KMS-11 (cell line): Measurements from ENCODE around the gene RNF34.

Experiments used
- H2AFZ ChIP-seq: fragments of 200-600 bp; sonication (generic); 2 replicates; pipeline ENCODE4 v1.6.1; 2016; ENCODE audit warnings: antibody characterized with exemption, mixed run types, low read depth
- H3K27ac ChIP-seq: fragments of 200-600 bp; sonication (generic); 2 replicates; pipeline ENCODE4 v1.6.1; 2016; ENCODE audit warnings: mild to moderate bottlenecking, mixed run types
- H3K27me3 ChIP-seq: fragments of 200-600 bp; sonication (generic); 2 replicates; pipeline ENCODE4 v1.6.1; 2017; ENCODE audit warnings: mild to moderate bottlenecking, low read depth, mixed run types, moderate library complexity; ENCODE audit not compliant: insufficient read depth
- H3K36me3 ChIP-seq: fragments of 200-600 bp; sonication (generic); 2 replicates; pipeline ENCODE4 v1.6.1; 2017; ENCODE audit warnings: mild to moderate bottlenecking, mixed run types; ENCODE audit not compliant: insufficient read depth
- H3K4me1 ChIP-seq: fragments of 200-600 bp; sonication (generic); 2 replicates; pipeline ENCODE4 v1.6.1; 2016; ENCODE audit warnings: mild to moderate bottlenecking, low read depth, mixed run types; ENCODE audit not compliant: poor library complexity, severe bottlenecking
- H3K4me2 ChIP-seq: fragments of 200-600 bp; sonication (generic); 2 replicates; pipeline ENCODE4 v1.7.0; 2016; ENCODE audit warnings: mild to moderate bottlenecking, mixed run types
- H3K4me3 ChIP-seq: fragments of 200-600 bp; sonication (generic); IDR thresholded peaks from 2 replicates; pipeline ENCODE4 v1.6.1; 2017; ENCODE audit warnings: low read depth, low read length, mixed read lengths; ENCODE audit not compliant: insufficient read depth
- H3K79me2 ChIP-seq: fragments of 200-600 bp; sonication (generic); 2 replicates; pipeline ENCODE4 v1.6.1; 2016; ENCODE audit warnings: low read depth, mixed run types; ENCODE audit not compliant: insufficient read depth
- H3K9ac ChIP-seq: fragments of 200-600 bp; sonication (generic); 2 replicates; pipeline ENCODE4 v1.6.1; 2016; ENCODE audit warnings: mild to moderate bottlenecking, mixed run types
- H4K20me1 ChIP-seq: fragments of 200-600 bp; sonication (generic); 2 replicates; pipeline ENCODE4 v1.6.1; 2016; ENCODE audit warnings: mild to moderate bottlenecking, mixed run types; ENCODE audit not compliant: insufficient read depth
- TF ChIP-seq, protein P1 (sequence below): fragments of 200-600 bp; sonication (generic); conservative IDR thresholded peaks from 2 replicates; pipeline ENCODE4 v1.6.1; 2017; ENCODE audit warnings: low read depth, mild to moderate bottlenecking, antibody characterized with exemption, low read length, moderate library complexity, mixed read lengths

RNF34 gene, protein sequence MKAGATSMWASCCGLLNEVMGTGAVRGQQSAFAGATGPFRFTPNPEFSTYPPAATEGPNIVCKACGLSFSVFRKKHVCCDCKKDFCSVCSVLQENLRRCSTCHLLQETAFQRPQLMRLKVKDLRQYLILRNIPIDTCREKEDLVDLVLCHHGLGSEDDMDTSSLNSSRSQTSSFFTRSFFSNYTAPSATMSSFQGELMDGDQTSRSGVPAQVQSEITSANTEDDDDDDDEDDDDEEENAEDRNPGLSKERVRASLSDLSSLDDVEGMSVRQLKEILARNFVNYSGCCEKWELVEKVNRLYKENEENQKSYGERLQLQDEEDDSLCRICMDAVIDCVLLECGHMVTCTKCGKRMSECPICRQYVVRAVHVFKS

DNA sequence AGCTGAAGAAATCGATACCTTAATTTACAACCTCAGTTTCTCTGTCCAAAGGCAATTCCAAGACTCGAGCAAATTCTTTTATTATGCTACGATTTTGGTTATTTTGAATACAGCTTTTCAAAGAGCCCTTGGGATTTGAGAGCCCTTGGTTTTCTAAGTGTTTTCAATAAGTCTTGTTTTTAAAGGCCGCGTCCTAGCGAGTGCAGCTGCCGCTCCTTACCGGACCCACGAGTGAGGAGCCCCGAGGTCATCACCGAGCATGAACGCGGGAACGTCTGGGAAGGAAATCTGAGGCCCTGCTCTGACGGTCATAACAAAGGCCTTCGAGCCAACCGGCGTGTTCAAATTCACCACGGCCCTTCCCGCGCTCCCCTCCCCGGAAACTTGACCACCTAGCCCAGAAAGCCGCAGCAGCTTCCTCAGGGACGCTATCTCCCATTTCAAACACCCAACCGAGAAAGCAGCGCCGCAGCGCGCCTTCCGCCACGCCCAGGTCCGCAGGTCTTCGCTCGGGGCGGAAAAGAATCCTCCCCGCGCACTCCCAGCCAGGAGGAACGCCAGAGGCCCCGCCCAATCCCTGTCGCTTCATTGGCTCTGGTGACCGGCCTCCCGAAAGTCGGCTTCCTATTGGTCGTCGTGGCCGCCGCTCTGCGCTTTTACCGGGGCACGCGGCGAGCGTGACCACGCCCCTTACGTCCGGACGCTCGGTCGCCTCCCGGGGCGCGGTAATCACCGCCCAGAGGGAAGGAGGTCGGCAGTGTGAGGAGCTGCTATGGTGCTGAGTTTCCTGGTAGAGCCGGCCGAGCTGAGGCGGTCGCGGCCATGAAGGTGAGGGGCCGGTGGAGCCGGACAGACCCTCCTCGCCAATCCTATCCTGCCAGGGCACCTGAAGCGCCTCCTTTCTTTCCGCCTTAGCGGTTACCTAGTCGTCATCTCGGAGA is at the start of gene RNF34:
Gene RNF34 (plus strand): TSS at position 728 of the 941 bp plus-strand sequence. CDS start 95 bp downstream, at position 823.
- Histone ChIP-seq H4K20me1 (no peaks in the 10 kb centered on the region), H3K4me1 (peaks cover 27% of the 10 kb centered on the region), H3K27me3 (no peaks in the 10 kb centered on the region), H3K36me3 (no peaks in the 10 kb centered on the region), H3K4me3 (no peak within 1 kb of the TSS), H2AFZ (peak within 1 kb of the TSS; percentile 36; the same call in 1 of the 2 replicates), H3K27ac (peak within 1 kb of the TSS; percentile 67), H3K4me2 (peak within 1 kb of the TSS; percentile 87), H3K9ac (peak within 1 kb of the TSS; percentile 79), H3K79me2 (peaks cover 37% of the 10 kb centered on the region)
- TF ChIP-seq, protein P1, sequence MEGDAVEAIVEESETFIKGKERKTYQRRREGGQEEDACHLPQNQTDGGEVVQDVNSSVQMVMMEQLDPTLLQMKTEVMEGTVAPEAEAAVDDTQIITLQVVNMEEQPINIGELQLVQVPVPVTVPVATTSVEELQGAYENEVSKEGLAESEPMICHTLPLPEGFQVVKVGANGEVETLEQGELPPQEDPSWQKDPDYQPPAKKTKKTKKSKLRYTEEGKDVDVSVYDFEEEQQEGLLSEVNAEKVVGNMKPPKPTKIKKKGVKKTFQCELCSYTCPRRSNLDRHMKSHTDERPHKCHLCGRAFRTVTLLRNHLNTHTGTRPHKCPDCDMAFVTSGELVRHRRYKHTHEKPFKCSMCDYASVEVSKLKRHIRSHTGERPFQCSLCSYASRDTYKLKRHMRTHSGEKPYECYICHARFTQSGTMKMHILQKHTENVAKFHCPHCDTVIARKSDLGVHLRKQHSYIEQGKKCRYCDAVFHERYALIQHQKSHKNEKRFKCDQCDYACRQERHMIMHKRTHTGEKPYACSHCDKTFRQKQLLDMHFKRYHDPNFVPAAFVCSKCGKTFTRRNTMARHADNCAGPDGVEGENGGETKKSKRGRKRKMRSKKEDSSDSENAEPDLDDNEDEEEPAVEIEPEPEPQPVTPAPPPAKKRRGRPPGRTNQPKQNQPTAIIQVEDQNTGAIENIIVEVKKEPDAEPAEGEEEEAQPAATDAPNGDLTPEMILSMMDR: no peak

DNA sequence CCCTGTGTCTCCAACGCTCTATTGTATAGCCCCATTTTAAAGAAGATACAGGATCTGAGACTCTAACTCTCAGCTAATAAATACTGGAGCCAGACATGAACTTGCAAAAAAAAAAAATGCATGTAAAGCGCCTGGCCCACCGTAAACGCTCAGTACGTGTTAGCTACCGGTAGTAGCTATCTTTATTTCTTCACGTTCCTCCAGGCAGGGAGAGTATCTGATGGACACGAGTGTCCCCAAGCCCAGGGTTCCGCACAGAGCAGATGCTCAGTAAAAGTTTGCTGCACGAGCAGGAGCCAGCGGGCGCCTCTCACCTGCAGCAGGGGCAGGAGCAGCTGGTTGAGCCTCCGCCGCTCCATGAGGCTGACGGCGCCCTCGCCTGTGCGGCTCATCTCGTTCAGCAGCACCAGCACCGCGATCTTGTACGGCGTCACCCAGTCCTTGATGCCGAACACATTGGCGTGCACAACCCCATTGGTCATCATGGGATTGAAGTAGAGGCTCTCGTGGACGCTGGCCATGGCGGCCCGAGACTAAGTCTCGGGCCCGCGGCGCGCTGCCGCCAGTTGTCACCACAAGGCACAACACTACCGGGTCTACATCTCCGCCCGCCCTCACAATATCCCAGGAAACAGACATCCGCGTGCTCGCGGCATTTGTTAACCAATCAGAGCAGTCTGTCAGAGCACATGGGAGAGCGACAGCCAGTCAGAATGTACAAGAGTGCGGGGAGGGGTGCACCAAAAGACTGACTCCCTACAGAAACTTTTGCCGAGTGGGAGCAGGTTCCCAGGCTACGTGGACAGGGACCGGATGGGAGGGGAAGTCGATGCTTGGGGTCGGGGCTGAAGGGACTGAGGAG is 47.9 kb upstream of the RNF34 start, which contains the start of gene ANAPC5:
Gene ANAPC5 (minus strand): TSS at position 592 of the 862 bp plus-strand sequence. CDS start 71 bp downstream, at position 521.
- Histone ChIP-seq H3K79me2 (peaks cover 44% of the 10 kb centered on the region), H3K4me2 (peak within 1 kb of the TSS; percentile 62), H2AFZ (peak within 1 kb of the TSS; percentile 83), H3K36me3 (no peaks in the 10 kb centered on the region), H4K20me1 (no peaks in the 10 kb centered on the region), H3K27ac (peak within 1 kb of the TSS; percentile 83), H3K4me1 (peaks cover 6% of the 10 kb centered on the region), H3K27me3 (no peaks in the 10 kb centered on the region), H3K4me3 (no peak within 1 kb of the TSS), H3K9ac (peak within 1 kb of the TSS; percentile 83)
- TF ChIP-seq, protein P1: no peak

DNA sequence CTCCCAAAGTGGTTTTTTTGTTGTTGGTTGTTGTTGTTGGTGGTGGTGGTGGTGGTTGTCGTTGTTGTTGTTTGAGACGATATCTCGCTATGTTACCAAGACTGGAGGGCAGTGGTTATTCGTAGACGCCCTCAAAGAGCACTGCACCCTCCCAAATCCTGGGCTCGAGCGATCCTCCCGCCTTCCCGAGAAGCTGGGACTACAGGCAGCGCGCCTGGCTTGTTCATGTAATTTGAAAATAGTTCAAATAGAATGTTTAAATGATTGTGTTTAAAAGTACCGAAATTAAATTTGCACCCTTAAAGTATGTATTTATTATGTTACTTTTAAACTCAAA is 47.3 kb upstream of the RNF34 start:
- Histone ChIP-seq H3K79me2 (peaks cover 43% of the 10 kb centered on the region), H3K4me3 (no peak overlapping the region), H3K9ac (peak overlapping the region; percentile 83; the same call in 1 of the 2 replicates), H3K27ac (peak overlapping the region; percentile 83; the same call in 1 of the 2 replicates), H4K20me1 (no peaks in the 10 kb centered on the region), H3K4me1 (peaks cover 6% of the 10 kb centered on the region), H3K36me3 (no peaks in the 10 kb centered on the region), H2AFZ (peak overlapping the region; percentile 83), H3K4me2 (peak overlapping the region; percentile 62), H3K27me3 (no peaks in the 10 kb centered on the region)
- TF ChIP-seq, protein P1: no peak

DNA sequence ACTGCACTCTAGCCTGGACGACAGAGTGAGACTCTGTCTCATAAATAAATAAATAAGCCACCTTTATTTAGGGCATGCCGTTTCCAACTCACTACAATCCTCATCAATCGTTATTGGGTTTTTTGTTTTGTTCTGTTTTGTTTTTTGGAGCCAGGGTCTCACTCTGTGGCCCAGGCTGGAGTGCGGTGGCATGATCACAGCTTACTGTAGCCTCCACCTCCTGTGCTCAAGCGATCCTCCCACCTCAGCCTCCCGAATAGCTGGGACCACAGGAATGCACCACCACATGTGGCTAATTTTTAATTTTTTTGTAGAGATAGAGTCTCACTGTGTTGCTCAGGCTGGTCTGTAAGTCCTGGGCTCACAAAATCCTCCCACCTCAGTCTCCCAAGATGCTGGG is 44.1 kb upstream of the RNF34 start:
- H3K79me2 ChIP-seq: peaks cover 13% of the 10 kb centered on the region
- H3K4me2 ChIP-seq: no peak overlapping the region
- H4K20me1 ChIP-seq: no peaks in the 10 kb centered on the region
- no peak overlapping the region for H3K9ac ChIP-seq
- TF ChIP-seq, protein P1: no peak
- no peaks in the 10 kb centered on the region for H3K27me3 ChIP-seq
- peaks cover 3% of the 10 kb centered on the region for H3K4me1 ChIP-seq
- no peak overlapping the region for H3K4me3 ChIP-seq
- H3K27ac ChIP-seq: no peak overlapping the region
- no peaks in the 10 kb centered on the region for H3K36me3 ChIP-seq
- no peak overlapping the region for H2AFZ ChIP-seq
